ENCODE measurements around the gene BMPR2. TPM values are rescaled to one million over a fixed set of nuclear protein-coding genes. Genes with fewer than 3 reads are reported as not detected.

Gene BMPR2
- total and polyA plus RNA-seq, 2 of the 8 experiments (the other 6 are each of a cell fraction or from before 2014, with no cell fraction given): 5.5 to 19.8 TPM

- H3K79me2 ChIP-seq (ENCODE audit: control insufficient read depth in 1 of 2, insufficient read depth in 2 of 2, low read length in 2 of 2): no peaks in the 10 kb centered on the region
- peak overlapping the region in 1 of 2 experiments; percentile 56; a peak in 2 of 4 replicates for H3K4me2 ChIP-seq (ENCODE audit: insufficient read depth in 1 of 2, low read depth in 2 of 2, low read length in 2 of 2)
- H3K27me3 ChIP-seq (replicated peaks in 1 of 4; ENCODE audit: control insufficient read depth in 3 of 4, extremely low read depth in 1 of 4, insufficient read depth in 3 of 4, low read length in 3 of 4): no peaks in the 10 kb centered on the region
- H3K23ac ChIP-seq (ENCODE audit: insufficient read length): no peak overlapping the region
- H2BK20ac ChIP-seq (ENCODE audit: low read length): 0 out of 2 replicates have a peak overlapping the region, but pooled peaks have one; percentile 35
- H3K23me2 ChIP-seq (ENCODE audit: low read depth, low read length): no peaks in the 10 kb centered on the region
- H2BK15ac ChIP-seq (ENCODE audit: low read length): no peak overlapping the region
- no peaks in the 10 kb centered on the region for H3K9me3 ChIP-seq (ENCODE audit: insufficient read depth in 2 of 2, low read depth in 1 of 2, low read length in 1 of 2)
- FAIRE-seq (no peak), DNase-seq (ENCODE audit: low read depth in 1 of 2, low spot score in 2 of 2) (no peak)
- H3K18ac ChIP-seq (ENCODE audit: extremely low read depth, low read length): 0 out of 2 replicates have a peak overlapping the region, but pooled peaks have one; percentile 20
- H4K5ac ChIP-seq (ENCODE audit: insufficient read length, low read depth, low read length): no peak overlapping the region
- no peaks in the 10 kb centered on the region for H4K20me1 ChIP-seq (replicated peaks in 1 of 2; ENCODE audit: control insufficient read depth in 1 of 2, insufficient read depth in 2 of 2, low read length in 2 of 2)
- no peak overlapping the region for H3K56ac ChIP-seq (replicated peaks; ENCODE audit: insufficient read length, low read depth, low read length)
- H4K91ac ChIP-seq (replicated peaks; ENCODE audit: insufficient read length, low read length): no peak overlapping the region
- no peak overlapping the region for H3K27ac ChIP-seq (ENCODE audit: low read depth, low read length)
- peak overlapping the region; percentile 3; the same call in 1 of the 2 replicates for H2AFZ ChIP-seq (ENCODE audit: low read length)
- no peak overlapping the region for H3K9ac ChIP-seq (replicated peaks in 1 of 4; ENCODE audit: extremely low read depth in 1 of 4, low read depth in 3 of 4, low read length in 3 of 4)
- no peaks in the 10 kb centered on the region for H3K36me3 ChIP-seq (ENCODE audit: control insufficient read depth in 2 of 4, insufficient read depth in 4 of 4, low read length in 3 of 4)
- no peak overlapping the region for H2AK5ac ChIP-seq (ENCODE audit: low read depth, low read length)
- H3K4ac ChIP-seq (replicated peaks; ENCODE audit: insufficient read length, low read depth, low read length): no peak overlapping the region
- H4K8ac ChIP-seq (ENCODE audit: extremely low read depth, insufficient read depth, low read length): no peak overlapping the region
- H2BK12ac ChIP-seq (ENCODE audit: low read depth, low read length): no peak overlapping the region
- no peaks in the 10 kb centered on the region for H3K79me1 ChIP-seq (ENCODE audit: low read depth, low read length)
- no peak overlapping the region for H3K14ac ChIP-seq (ENCODE audit: insufficient read length)
- H3K4me3 ChIP-seq (ENCODE audit: extremely low read depth in 1 of 4, insufficient read depth in 2 of 4, low read depth in 3 of 4, low read length in 4 of 4): no peak overlapping the region
- POLR2A ChIA-PET (ENCODE audit: partially characterized antibody): interaction anchor here (0.6 to 1.8 kb wide), 3 partner anchors 9 to 72 kb away, joined by 3 to 4 read pairs (median 3); partner anchors contain the start of gene BMPR2
- CTCF ChIA-PET (ENCODE audit: partially characterized antibody): interaction anchor here (0.7 to 1.0 kb wide), 2 partner anchors 44 to 191 kb away, joined by 3 read pairs; no protein-coding TSS in a partner anchor
- H2BK5ac ChIP-seq (ENCODE audit: low read depth, low read length): no peak overlapping the region
- H2BK120ac ChIP-seq (replicated peaks; ENCODE audit: low read depth, low read length): no peak overlapping the region
- 60% methylated on average over 2 of the region's 2 CpGs; no CpG with 5 or more reads in 1 of the 2 experiments for WGBS, 2 experiments (ENCODE audit: extremely low coverage in 1 of 2, insufficient coverage in 1 of 2, insufficient read length in 1 of 2, insufficient replicate concordance in 2 of 2, low coverage in 1 of 2, low lambda C conversion rate in 2 of 2, missing lambda C conversion rate in 1 of 2)
- peaks cover 0 to 4% (median 2%) of the 10 kb centered on the region in 4 experiments; a peak in 4 of 7 replicates for H3K4me1 ChIP-seq (replicated peaks in 1 of 4; ENCODE audit: control insufficient read depth in 3 of 4, insufficient read depth in 4 of 4, low read length in 3 of 4)
- TF ChIP-seq CBX8 (IDR thresholded peaks at IDR 0.05; ENCODE audit: borderline replicate concordance, low read depth, low read length) (no peak), KDM5A (IDR thresholded peaks at IDR 0.05; ENCODE audit: low read length) (no peak), TAF1 (IDR thresholded peaks at IDR 0.05; ENCODE audit: low read depth, low read length) (no peak), EP300 (IDR thresholded peaks at IDR 0.05; ENCODE audit: borderline replicate concordance in 1 of 2, low read depth in 2 of 2, low read length in 2 of 2) (no peak), YY1 (IDR thresholded peaks at IDR 0.05; ENCODE audit: low read depth, low read length) (no peak), TBP (IDR thresholded peaks at IDR 0.05; ENCODE audit: low read depth, low read length) (no peak), ATF3 (IDR thresholded peaks at IDR 0.05; ENCODE audit: insufficient read depth, low read depth, low read length) (no peak), ASH2L (IDR thresholded peaks at IDR 0.05; ENCODE audit: low read length) (no peak), SUZ12 (IDR thresholded peaks at IDR 0.05; ENCODE audit: low read length) (no peak), TCF12 (IDR thresholded peaks at IDR 0.05; ENCODE audit: low read depth, low read length) (no peak), EGR1 (IDR thresholded peaks at IDR 0.05; ENCODE audit: borderline replicate concordance, low read depth, low read length) (no peak)
Measured at GRCh38 chr2:202360646-202361045, 15.5 kb upstream of the BMPR2 start.
